Kidney epithelial cell (primary cell): ENCODE measurements around the gene TSEN34. TPM values are rescaled to one million over a fixed set of nuclear protein-coding genes. Genes with fewer than 3 reads are reported as not detected.
"Not testable (repeated sequence)": the region's sequence is repeated elsewhere in the genome, so short reads cannot be mapped to it uniquely, and the experiment has no call there.

Source experiments
- DNase-seq: peaks from one replicate; pipeline ENCODE4 v3.0.0-alpha.2; 2010; ENCODE audit warnings: low read depth
- H3K27me3 ChIP-seq: 2 replicates; pipeline ENCODE4 v1.6.0; 2011; ENCODE audit warnings: low read length; ENCODE audit not compliant: control insufficient read depth, insufficient read depth
- H3K36me3 ChIP-seq: 2 replicates; pipeline ENCODE4 v1.5.1; 2011; ENCODE audit warnings: low read length; ENCODE audit not compliant: control insufficient read depth, insufficient read depth
- H3K4me3 ChIP-seq: 2 replicates; pipeline ENCODE4 v1.5.1; 2011; ENCODE audit warnings: low read depth, mild to moderate bottlenecking, control low read depth, low read length
- total RNA-seq: library from RNA; depleted of rRNA; stranded (reverse); fragments of >200 nt; gene quantifications from 2 replicates; pipeline ENCODE4 v1.2.3, GENCODE V29; 2015

The TSEN34 gene
- total RNA-seq, 1 donor from 2014 or later: 108 TPM

- not testable (repeated sequence) for DNase-seq, H3K27me3 ChIP-seq, H3K4me3 ChIP-seq, H3K36me3 ChIP-seq
Observed at GRCh38 chr19:54242234-54242633, 51.1 kb downstream of the TSEN34 start.

- not testable (repeated sequence) for H3K4me3 ChIP-seq, DNase-seq, H3K36me3 ChIP-seq, H3K27me3 ChIP-seq
Observed at GRCh38 chr19:54242646-54243045, 51.5 kb downstream of the TSEN34 start, which contains the start of gene LILRA6. LILRA6 (minus strand) TSS chr19:54242790.

DNA sequence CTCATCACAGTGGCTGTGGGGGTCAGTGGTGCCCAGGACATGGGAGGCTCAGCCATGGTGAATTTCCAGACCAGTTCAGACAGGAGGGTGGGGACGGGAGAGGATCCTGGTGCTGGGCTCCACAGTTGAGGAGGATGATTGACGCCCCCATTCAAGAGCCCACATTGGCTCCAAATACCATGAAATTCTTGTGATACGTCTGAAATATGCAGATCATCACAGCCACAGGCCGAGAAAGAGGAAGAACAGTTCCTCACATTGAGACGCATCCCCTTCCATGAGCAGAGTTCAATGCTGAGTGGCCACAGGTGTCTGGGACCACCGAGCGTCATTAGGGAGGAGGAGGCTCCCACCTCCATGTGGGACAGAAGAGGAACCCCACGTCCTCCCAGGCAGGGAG is 52.7 kb downstream of the TSEN34 start:
- H3K36me3 ChIP-seq, DNase-seq, H3K4me3 ChIP-seq, H3K27me3 ChIP-seq: not testable (repeated sequence)

Other genes with a start within 250 kb of the TSEN34 start
- gene CACNG8, start 228.4 kb upstream of the TSEN34 start, total RNA-seq: under 0.01 TPM in 1 of 2 replicates, not detected in the other
- not detected in 2 replicates for gene CACNG6, start 199.7 kb upstream of the TSEN34 start, total RNA-seq
- not detected in 2 replicates for gene VSTM1, start 127.4 kb upstream of the TSEN34 start, total RNA-seq
- gene TARM1, start 109.9 kb upstream of the TSEN34 start, total RNA-seq: not detected in 2 replicates
- gene OSCAR, start 90.5 kb upstream of the TSEN34 start, total RNA-seq: 22.9 and 24.4 TPM in 2 replicates
- 31.8 and 39.4 TPM in 2 replicates for gene NDUFA3, start 88.5 kb upstream of the TSEN34 start, total RNA-seq
- 28.2 and 31.0 TPM in 2 replicates for gene TFPT, start 75.7 kb upstream of the TSEN34 start, total RNA-seq
- gene PRPF31, start 75.6 kb upstream of the TSEN34 start, total RNA-seq: 56.8 and 68.3 TPM in 2 replicates
- 17.2 and 20.7 TPM in 2 replicates for gene CNOT3, start 53.5 kb upstream of the TSEN34 start, total RNA-seq
- 7.5 and 11.9 TPM in 2 replicates for gene LENG1, start 31.6 kb upstream of the TSEN34 start, total RNA-seq
- gene TMC4, start 18.1 kb upstream of the TSEN34 start, total RNA-seq: 22.0 and 33.9 TPM in 2 replicates
- gene MBOAT7, start 1.7 kb upstream of the TSEN34 start, total RNA-seq: 107 and 111 TPM in 2 replicates
- gene RPS9, start 9.6 kb downstream of the TSEN34 start, total RNA-seq: 2,500 and 2,976 TPM in 2 replicates
- gene LILRB3, start 31.7 kb downstream of the TSEN34 start, total RNA-seq: 0.50 TPM in 1 of 2 replicates, not detected in the other
- gene LILRA6, start 51.5 kb downstream of the TSEN34 start, total RNA-seq: not detected in 2 replicates
- 0.04 TPM in 1 of 2 replicates, not detected in the other for gene LILRB5, start 66.0 kb downstream of the TSEN34 start, total RNA-seq
- gene LILRB2, start 89.8 kb downstream of the TSEN34 start, total RNA-seq: not detected in 2 replicates
- gene LILRA5, start 121.9 kb downstream of the TSEN34 start, total RNA-seq: 1.9 TPM in 1 of 2 replicates, not detected in the other
- gene LILRA4, start 147.9 kb downstream of the TSEN34 start, total RNA-seq: not detected in 2 replicates
- gene LAIR1, start 173.6 kb downstream of the TSEN34 start, total RNA-seq: 1.0 TPM in 1 of 2 replicates, not detected in the other
- gene TTYH1, start 224.2 kb downstream of the TSEN34 start, total RNA-seq: not detected in 2 replicates